ENCODE measurements around the gene ASGR1. TPM values are rescaled to one million over a fixed set of nuclear protein-coding genes. Genes with fewer than 3 reads are reported as not detected.
"Not testable (repeated sequence)": the region's sequence is repeated elsewhere in the genome, so short reads cannot be mapped to it uniquely, and the experiment has no call there.

Gene ASGR1
- total RNA-seq, 1 experiment from 2014 or later, result 1.3 TPM

- Histone ChIP-seq H3K4me1 (ENCODE audit: control insufficient read depth, insufficient read depth, low read length) (peaks cover 9% of the 10 kb centered on the region; the same call in 1 of the 2 replicates), H3K9me3 (ENCODE audit: control insufficient read depth, insufficient read depth, low read depth, low read length) (no peaks in the 10 kb centered on the region), H3K4me3 (ENCODE audit: low read depth in 2 of 2, low read length in 2 of 2) (no peak overlapping the region), H3K36me3 (ENCODE audit: control insufficient read depth, insufficient read depth, low read length) (no peaks in the 10 kb centered on the region), H3K27ac (ENCODE audit: low read length) (no peak overlapping the region), H3K27me3 (ENCODE audit: control insufficient read depth, insufficient read depth, low read length) (no peaks in the 10 kb centered on the region)
- ATAC-seq (no peak), DNase-seq (ENCODE audit: low read depth, low spot score) (no peak)
- TF ChIP-seq CTCF (IDR thresholded peaks at IDR 0.05), result no peak
- TF ChIP-seq POLR2AphosphoS5 (IDR thresholded peaks at IDR 0.05; ENCODE audit: low read depth, low read length), result no peak
- no peak for TF ChIP-seq TCF7L2 (IDR thresholded peaks at IDR 0.05; ENCODE audit: low read depth, low read length)
- TF ChIP-seq REST (IDR thresholded peaks at IDR 0.05; ENCODE audit: insufficient read depth in 1 of 2, low read depth in 2 of 2, low read length in 1 of 2), result no peak
- TF ChIP-seq SIN3A (IDR thresholded peaks at IDR 0.05; ENCODE audit: borderline replicate concordance, insufficient read depth, low read depth, low read length), result no peak
- intact Hi-C loops (cut with micrococcal nuclease; ENCODE audit: unreplicated experiment), result no loop called here
- in situ Hi-C loops (cut with HindIII; ENCODE audit: low pct_unique_long_range_greater_than_20kb, low sequenced_read_pairs), result no loop called here
- no TSS peak for BruUV-seq (replicated peaks)
- POLR2A ChIA-PET, result interaction anchor here (0.6 kb wide), 1 partner anchor 61 kb away, joined by 5 read pairs; the partner anchor contains the start of gene DVL2
- CTCF ChIA-PET, result interaction anchor here (0.5 kb wide), 1 partner anchor 203 kb away, joined by 10 read pairs; no protein-coding TSS in a partner anchor
Observed at GRCh38 chr17:7173687-7174602, 5.2 kb downstream of the ASGR1 start.

GRCh38 chr17:7172522-7173191, 6.5 kb downstream of the ASGR1 start:
- ATAC-seq; H3K27me3 ChIP-seq (ENCODE audit: control insufficient read depth, insufficient read depth, low read length); H3K4me3 ChIP-seq (ENCODE audit: low read depth in 2 of 2, low read length in 2 of 2); H3K36me3 ChIP-seq (ENCODE audit: control insufficient read depth, insufficient read depth, low read length); DNase-seq (ENCODE audit: low read depth, low spot score); H3K4me1 ChIP-seq (ENCODE audit: control insufficient read depth, insufficient read depth, low read length); BruUV-seq (replicated peaks); in situ Hi-C loops (cut with HindIII; ENCODE audit: low pct_unique_long_range_greater_than_20kb, low sequenced_read_pairs); intact Hi-C loops (cut with micrococcal nuclease; ENCODE audit: unreplicated experiment); H3K27ac ChIP-seq (ENCODE audit: low read length); H3K9me3 ChIP-seq (ENCODE audit: control insufficient read depth, insufficient read depth, low read depth, low read length); CTCF ChIA-PET: not testable (repeated sequence)
- POLR2A ChIA-PET, result interaction anchor here (0.6 kb wide), 1 partner anchor 61 kb away, joined by 9 read pairs; no protein-coding TSS in a partner anchor

GRCh38 chr17:7169565-7169908, 9.6 kb downstream of the ASGR1 start:
- H3K27me3 ChIP-seq (ENCODE audit: control insufficient read depth, insufficient read depth, low read length); H3K27ac ChIP-seq (ENCODE audit: low read length); ATAC-seq; H3K4me3 ChIP-seq (ENCODE audit: low read depth in 2 of 2, low read length in 2 of 2); H3K4me1 ChIP-seq (ENCODE audit: control insufficient read depth, insufficient read depth, low read length); CTCF ChIA-PET; DNase-seq (ENCODE audit: low read depth, low spot score); H3K36me3 ChIP-seq (ENCODE audit: control insufficient read depth, insufficient read depth, low read length); in situ Hi-C loops (cut with HindIII; ENCODE audit: low pct_unique_long_range_greater_than_20kb, low sequenced_read_pairs); BruUV-seq (replicated peaks); H3K9me3 ChIP-seq (ENCODE audit: control insufficient read depth, insufficient read depth, low read depth, low read length): not testable (repeated sequence)
- POLR2A ChIA-PET, result interaction anchor here (0.7 kb wide), 1 partner anchor 17 kb away, joined by 8 read pairs; no protein-coding TSS in a partner anchor
- intact Hi-C loops (cut with micrococcal nuclease; ENCODE audit: unreplicated experiment), result loop anchor here (10.0 kb wide), 1 partner anchor 125 kb away; the partner anchor contains the start of gene SLC16A11

- H3K36me3 ChIP-seq (ENCODE audit: control insufficient read depth, insufficient read depth, low read length); CTCF ChIA-PET; H3K27me3 ChIP-seq (ENCODE audit: control insufficient read depth, insufficient read depth, low read length); BruUV-seq (replicated peaks); ATAC-seq; H3K4me3 ChIP-seq (ENCODE audit: low read depth in 2 of 2, low read length in 2 of 2); DNase-seq (ENCODE audit: low read depth, low spot score); H3K27ac ChIP-seq (ENCODE audit: low read length); H3K9me3 ChIP-seq (ENCODE audit: control insufficient read depth, insufficient read depth, low read depth, low read length); in situ Hi-C loops (cut with HindIII; ENCODE audit: low pct_unique_long_range_greater_than_20kb, low sequenced_read_pairs); H3K4me1 ChIP-seq (ENCODE audit: control insufficient read depth, insufficient read depth, low read length): not testable (repeated sequence)
- intact Hi-C loops (cut with micrococcal nuclease; ENCODE audit: unreplicated experiment), result loop anchor here (10.0 kb wide), 1 partner anchor 124 kb away; the partner anchor contains the start of gene SLC16A11
- POLR2A ChIA-PET, result interaction anchor here (0.7 kb wide), 1 partner anchor 17 kb away, joined by 8 read pairs; no protein-coding TSS in a partner anchor
Observed at GRCh38 chr17:7168841-7169564, 10.2 kb downstream of the ASGR1 start.
